GM20000 (cell line): ENCODE data around the gene IL25.
"Not testable (repeated sequence)": the region's sequence is repeated elsewhere in the genome, so short reads cannot be mapped to it uniquely, and the experiment has no call there.

Experiments
- DNase-seq: peaks from one replicate; pipeline ENCODE4 v3.0.0; 2012; ENCODE audit warnings: low spot score
- CTCF ChIP-seq: IDR thresholded peaks from 2 replicates; pipeline ENCODE4 v1.5.1; 2012; ENCODE audit warnings: mild to moderate bottlenecking, control low read depth; ENCODE audit errors: extremely low read depth, missing control alignments

The IL25 gene

GRCh38 chr14:23396781-23397407 is 24.3 kb downstream of the IL25 start:
- DNase-seq, result no peak
- no peak for TF ChIP-seq CTCF

GRCh38 chr14:23398348-23398747 is 25.7 kb downstream of the IL25 start:
- no peak for DNase-seq
- no peak for TF ChIP-seq CTCF

GRCh38 chr14:23399136-23399535 is 26.5 kb downstream of the IL25 start:
- TF ChIP-seq CTCF, result no peak
- DNase-seq, result no peak

GRCh38 chr14:23399591-23399990 is 27.0 kb downstream of the IL25 start:
- DNase-seq, result no peak
- TF ChIP-seq CTCF, result no peak

- not testable (repeated sequence) for DNase-seq
Observed at GRCh38 chr14:23400496-23401149, 28.0 kb downstream of the IL25 start.

GRCh38 chr14:23401291-23401690 is 28.7 kb downstream of the IL25 start:
- no peak for DNase-seq
- TF ChIP-seq CTCF, result no peak

GRCh38 chr14:23402296-23403138 is 29.9 kb downstream of the IL25 start:
- DNase-seq, result no peak

More at GRCh38 chr14:23402296-23403138, 29.9 kb downstream of the IL25 start:
- no peak for TF ChIP-seq CTCF
